HCT116 (cell line): Measurements from ENCODE around the gene SLC25A45. TPM values are rescaled to one million over a fixed set of nuclear protein-coding genes. Genes with fewer than 3 reads are reported as not detected.

Source experiments
- ATAC-seq: fragments of 200-7000 bp; cut with Tn5 transposase; 2 replicates; pipeline ENCODE4 v1.9.1; 2020; ENCODE audit warnings: mild to moderate bottlenecking, moderate library complexity
- BruUV-seq: library from RNA; stranded (reverse); fragments of 400-500 nt; replicated peaks from 2 replicates; lab custom pipeline; 2021; lab: Mats Ljungman, UMichigan
- CTCF ChIA-PET: fragments of 300-600 bp; sonication (Branson Sonifier 250); formaldehyde crosslinking; loops from one replicate; lab custom pipeline; 2021; ENCODE audit warnings: antibody characterized with exemption; lab: Charles Lee
- POLR2A ChIA-PET: fragments of 300-600, 350-600 bp; sonication (Branson Sonifier 250); formaldehyde crosslinking; loops from one replicate; lab custom pipeline; 2021; ENCODE audit warnings: antibody characterized with exemption; lab: Charles Lee
- RAD21 ChIA-PET, 2 experiments: fragments of 300-600 bp; sonication (Branson Sonifier 250); formaldehyde crosslinking; loops; one replicate each; lab custom pipeline; 2023; ENCODE audit warnings: low total read pairs in 2 of 2; ENCODE audit not compliant: uncharacterized antibody in 2 of 2, unreplicated experiment in 2 of 2, low non-redundant PET in 1 of 2; lab: Charles Lee
- DNase-seq: peaks from one replicate; pipeline ENCODE4 v3.0.0-alpha.2; 2010; ENCODE audit warnings: low read depth, low spot score
- H2AFZ ChIP-seq: fragments of 200-600 bp; shearing (Covaris generic), sonication (generic); 2 replicates; pipeline ENCODE4 v1.6.1; 2017; ENCODE audit warnings: low read depth, mixed run types, mixed read lengths, antibody characterized with exemption, low read length; ENCODE audit not compliant: poor library complexity, severe bottlenecking
- H3K27ac ChIP-seq: 2 replicates; pipeline ENCODE4 v1.5.1; 2012; ENCODE audit warnings: low read depth, low read length
- H3K27me3 ChIP-seq: fragments of 200-600 bp; sonication (generic); 2 replicates; pipeline ENCODE4 v1.6.1; 2016; ENCODE audit warnings: mixed run types, low read length, mixed read lengths; ENCODE audit not compliant: insufficient read depth
- H3K36me3 ChIP-seq, 2 experiments: fragments of 200-500 bp in 1 of 2; fragments of 200-600 bp in 1 of 2; sonication (Bioruptor generic) in 1 of 2; sonication (generic) in 1 of 2; 2 replicates each; pipeline versions ENCODE4 v1.5.1 to v1.6.1; 2014 to 2016; ENCODE audit warnings: low read length in 2 of 2, inconsistent platforms in 1 of 2, mixed read lengths in 1 of 2, mixed run types in 1 of 2; ENCODE audit not compliant: insufficient read depth in 2 of 2, control insufficient read depth in 1 of 2
- H3K4me1 ChIP-seq, 2 experiments: fragments of 200-600 bp in 1 of 2; sonication (generic) in 1 of 2; 2 replicates each; pipeline versions ENCODE4 v1.5.1 to v1.6.1; 2012 to 2017; ENCODE audit warnings: low read length in 2 of 2, inconsistent platforms in 1 of 2, mild to moderate bottlenecking in 1 of 2, mixed read lengths in 1 of 2, mixed run types in 1 of 2, moderate library complexity in 1 of 2; ENCODE audit not compliant: insufficient read depth in 2 of 2, control insufficient read depth in 1 of 2
- H3K4me2 ChIP-seq: fragments of 200-600 bp; sonication (generic); 2 replicates; pipeline ENCODE4 v1.6.1; 2017; ENCODE audit warnings: mixed run types, low read length, mixed read lengths
- H3K4me3 ChIP-seq, 2 experiments: fragments of 200-600 bp in 1 of 2; sonication (generic) in 1 of 2; replicated peaks in 1 of 2; 2 replicates each; pipeline ENCODE4 v1.5.1; 2011 to 2016; ENCODE audit warnings: low read length in 2 of 2, control low read depth in 1 of 2, low read depth in 1 of 2, mild to moderate bottlenecking in 1 of 2, mixed read lengths in 1 of 2, mixed run types in 1 of 2
- H3K79me2 ChIP-seq: fragments of 200-600 bp; sonication (generic); 2 replicates; pipeline ENCODE4 v1.6.1; 2017; ENCODE audit warnings: mild to moderate bottlenecking, mixed run types, low read length, moderate library complexity, mixed read lengths; ENCODE audit not compliant: insufficient read depth
- H3K9ac ChIP-seq: fragments of 200-600 bp; sonication (generic); 2 replicates; pipeline ENCODE4 v1.6.1; 2016; ENCODE audit warnings: low read length, mixed read lengths
- H3K9me2 ChIP-seq: fragments of 200-600 bp; sonication (generic), shearing (Covaris generic); 2 replicates; pipeline ENCODE4 v1.6.1; 2017; ENCODE audit warnings: mixed run types, mild to moderate bottlenecking, moderate library complexity; ENCODE audit not compliant: insufficient read depth
- H3K9me3 ChIP-seq, 2 experiments: fragments of 200-500 bp in 1 of 2; fragments of 200-600 bp in 1 of 2; sonication (Bioruptor generic) in 1 of 2; sonication (generic) in 1 of 2; 2 replicates each; pipeline ENCODE4 v1.6.1; 2014 to 2017; ENCODE audit warnings: low read length in 2 of 2, mixed read lengths in 2 of 2, inconsistent platforms in 1 of 2, low read depth in 1 of 2, mild to moderate bottlenecking in 1 of 2, mixed run types in 1 of 2, moderate library complexity in 1 of 2; ENCODE audit not compliant: control insufficient read depth in 1 of 2, insufficient read depth in 1 of 2
- H4K20me1 ChIP-seq: fragments of 200-600 bp; sonication (generic), shearing (Covaris generic); 2 replicates; pipeline ENCODE4 v1.6.1; 2017; ENCODE audit warnings: mixed run types, mild to moderate bottlenecking, moderate library complexity; ENCODE audit not compliant: insufficient read depth
- ELF1 ChIP-seq: IDR thresholded peaks from 2 replicates; pipeline ENCODE4 v1.6.1; 2012; ENCODE audit warnings: low read depth, borderline replicate concordance
- EZH2phosphoT487 ChIP-seq: fragments of 200-600 bp; IDR thresholded peaks from 2 replicates; pipeline ENCODE4 v1.6.1; 2018; ENCODE audit warnings: antibody characterized with exemption, borderline replicate concordance
- JUND ChIP-seq: IDR thresholded peaks from 2 replicates; pipeline ENCODE4 v1.6.1; 2012
- POLR2A ChIP-seq: IDR thresholded peaks from 2 replicates; pipeline ENCODE4 v1.7.0; 2011; ENCODE audit warnings: borderline replicate concordance; ENCODE audit not compliant: insufficient read depth, insufficient read length; ENCODE audit errors: extremely low read depth
- POLR2AphosphoS5 ChIP-seq: IDR thresholded peaks from 2 replicates; pipeline ENCODE4 v1.6.1; 2011; ENCODE audit warnings: mild to moderate bottlenecking, low read depth, low read length, moderate library complexity
- RAD21 ChIP-seq: IDR thresholded peaks from 2 replicates; pipeline ENCODE4 v1.6.1; 2012; ENCODE audit warnings: low read depth, mild to moderate bottlenecking
- SP1 ChIP-seq: IDR thresholded peaks from 2 replicates; pipeline ENCODE4 v1.6.1; 2012; ENCODE audit warnings: low read depth
- SRF ChIP-seq: IDR thresholded peaks from 2 replicates; pipeline ENCODE4 v1.6.1; 2012; ENCODE audit warnings: low read depth
- TCF7L2 ChIP-seq: IDR thresholded peaks from 2 replicates; pipeline ENCODE4 v1.7.0; 2011; ENCODE audit warnings: borderline replicate concordance, inconsistent platforms; ENCODE audit not compliant: insufficient read depth, insufficient read length; ENCODE audit errors: extremely low read depth
- ZFX ChIP-seq: fragments of 450-650 bp; IDR thresholded peaks from 2 replicates; pipeline ENCODE4 v1.6.1; 2017
- ZNF274 ChIP-seq: fragments of 200-500 bp; sonication (Bioruptor generic); IDR thresholded peaks from 2 replicates; pipeline ENCODE4 v1.6.1; 2014; ENCODE audit warnings: mild to moderate bottlenecking, low read depth, low read length, inconsistent platforms
- intact Hi-C: fragments of 100-400 bp; cut with micrococcal nuclease; formaldehyde crosslinking; loops from 2 replicates; pipeline ENCODE4 v1.10.0; 2022
- total RNA-seq: library from RNA; stranded (reverse); gene quantifications from one replicate; pipeline ENCODE4 v1.2.1, GENCODE V29; 2021; ENCODE audit not compliant: unreplicated experiment
- TF ChIP-seq, protein P1 (sequence below): IDR thresholded peaks from 2 replicates; pipeline ENCODE4 v1.6.1; 2012
- TF ChIP-seq, protein P2 (sequence below): IDR thresholded peaks from 2 replicates; pipeline ENCODE4 v1.6.1; 2012; ENCODE audit warnings: low read depth

Gene SLC25A45
- total RNA-seq, 1 experiment from 2014 or later: 3.9 TPM

DNA sequence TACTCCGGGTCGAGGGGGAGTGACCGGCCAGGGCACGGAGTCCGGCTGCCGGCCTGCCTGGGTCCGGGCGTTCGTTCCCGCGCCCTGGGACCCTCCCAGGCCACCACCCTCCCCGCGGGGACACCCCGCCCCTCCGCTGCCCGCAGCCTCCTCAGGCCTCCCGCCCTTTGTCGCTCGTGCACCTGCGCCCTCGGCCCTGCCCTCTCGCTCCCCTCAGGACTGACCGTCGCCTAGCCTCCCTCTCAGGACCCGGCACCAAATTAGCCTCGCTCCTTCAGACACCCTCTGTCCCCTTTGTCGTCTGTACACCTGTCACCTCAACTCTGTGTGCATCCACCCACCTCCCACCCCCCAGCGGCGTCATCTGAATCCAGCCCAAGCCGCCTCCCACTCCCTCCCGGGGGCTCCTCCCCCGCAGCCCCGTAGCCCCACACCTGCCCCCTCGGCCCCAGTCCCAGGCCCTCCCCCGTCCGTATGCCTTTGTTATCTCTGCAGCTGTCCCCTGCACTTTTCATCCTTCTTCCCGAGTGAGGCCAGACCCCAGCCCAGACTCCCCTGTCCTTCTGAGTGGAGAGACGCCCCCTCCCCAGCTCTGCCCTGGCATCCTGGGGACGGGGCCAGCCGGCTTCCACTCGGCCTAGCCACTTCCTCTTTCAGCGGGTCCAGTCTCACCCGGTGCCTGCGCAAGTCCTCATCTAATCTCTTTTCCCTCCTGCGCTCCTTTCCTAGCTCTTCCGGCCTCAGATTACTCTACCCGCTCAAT lies 27.3 kb downstream of the SLC25A45 start:
- CTCF ChIA-PET: no interaction called here
- no peak for TF ChIP-seq ZNF274
- 0 out of 2 replicates have a peak, but pooled peaks have one; percentile 5 for TF ChIP-seq ZFX
- TF ChIP-seq, all 23 proteins: peak for 1
- peak overlapping the region; percentile 44 to 60 for H3K4me3 ChIP-seq

DNA sequence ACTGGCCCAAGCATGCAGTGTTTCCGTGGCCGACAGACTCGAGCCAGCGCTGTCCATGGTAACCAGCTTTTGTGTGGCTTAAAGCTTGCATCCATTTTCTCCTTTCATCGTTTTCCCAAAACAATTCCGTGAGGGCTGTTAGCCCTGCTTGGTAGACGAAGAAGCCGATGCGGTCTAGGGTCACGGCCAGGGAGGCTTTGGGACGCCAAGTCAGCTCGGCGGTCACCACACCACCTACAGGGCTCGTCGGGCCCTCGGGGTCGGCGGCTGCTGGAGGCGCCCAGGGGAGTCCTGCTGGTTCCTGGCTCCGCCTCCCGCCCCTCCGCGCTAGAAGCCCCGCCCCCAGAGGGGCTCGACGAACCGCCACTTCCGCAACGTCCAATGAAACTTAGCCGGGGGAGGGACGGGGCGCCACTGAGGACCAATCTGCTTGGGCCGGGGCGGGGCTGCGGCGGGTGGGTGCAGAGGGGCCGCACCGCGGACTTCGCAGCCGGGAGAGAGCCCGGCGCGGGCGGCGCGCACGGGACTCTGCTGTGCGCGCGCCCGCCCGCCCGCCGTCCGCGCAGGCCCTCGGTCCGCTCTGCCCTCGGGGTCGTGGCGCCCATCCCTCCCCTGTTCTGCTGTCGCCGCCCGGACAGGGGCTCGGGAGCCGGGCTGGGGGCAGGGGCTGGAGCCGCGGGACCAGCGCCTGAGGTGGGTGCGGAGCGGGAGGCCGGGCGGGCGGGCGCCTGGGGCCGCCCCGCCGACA lies 28.0 kb downstream of the SLC25A45 start, which contains the start of gene TIGD3:
TSS of gene TIGD3 (plus strand) at position 487 of the 748 bp plus-strand sequence. CDS start 1,058 bp downstream, outside the sequence.
- peak within 1 kb of the TSS; percentile 87 for H3K4me2 ChIP-seq
- peak; percentile 96 for ATAC-seq
- intact Hi-C loops: no loop called here
- ChIA-PET CTCF (interaction anchor here (2.4 to 5.6 kb wide), 2 partner anchors 80 to 153 kb away, joined by 5 to 49 read pairs; no protein-coding TSS in a partner anchor), RAD21 (no interaction called here), POLR2A (interaction anchor here (0.7 to 0.8 kb wide), 2 partner anchors 25 to 152 kb away, joined by 3 read pairs; no protein-coding TSS in a partner anchor)
- no TSS peak for BruUV-seq
- no peaks in the 10 kb centered on the region for H4K20me1 ChIP-seq
- no peak within 1 kb of the TSS for H2AFZ ChIP-seq
- H3K4me1 ChIP-seq: peaks cover 3 to 20% of the 10 kb centered on the region in 2 experiments; a peak in 2 of 4 replicates
- H3K36me3 ChIP-seq: peaks cover 11 to 14% of the 10 kb centered on the region in 2 experiments
- peak; percentile 81 for DNase-seq
- H3K79me2 ChIP-seq: no peaks in the 10 kb centered on the region
- no peaks in the 10 kb centered on the region for H3K9me2 ChIP-seq
- H3K27me3 ChIP-seq: no peaks in the 10 kb centered on the region
- H3K27ac ChIP-seq: peak within 1 kb of the TSS; percentile 63
- peak within 1 kb of the TSS; percentile 60 for H3K9ac ChIP-seq
- H3K9me3 ChIP-seq: no peaks in the 10 kb centered on the region
- H3K4me3 ChIP-seq: peak within 1 kb of the TSS; percentile 44 to 60
- TF ChIP-seq JUND (no peak), SP1 (peak; percentile 80), POLR2AphosphoS5 (peak; percentile 93), SRF (no peak), TCF7L2 (no peak), RAD21 (no peak), ZFX (0 out of 2 replicates have a peak, but pooled peaks have one; percentile 45), ELF1 (no peak), EZH2phosphoT487 (no peak), POLR2A (peak; percentile 69)
- TF ChIP-seq, protein P1, sequence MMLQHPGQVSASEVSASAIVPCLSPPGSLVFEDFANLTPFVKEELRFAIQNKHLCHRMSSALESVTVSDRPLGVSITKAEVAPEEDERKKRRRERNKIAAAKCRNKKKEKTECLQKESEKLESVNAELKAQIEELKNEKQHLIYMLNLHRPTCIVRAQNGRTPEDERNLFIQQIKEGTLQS: no peak
- TF ChIP-seq, protein P2, sequence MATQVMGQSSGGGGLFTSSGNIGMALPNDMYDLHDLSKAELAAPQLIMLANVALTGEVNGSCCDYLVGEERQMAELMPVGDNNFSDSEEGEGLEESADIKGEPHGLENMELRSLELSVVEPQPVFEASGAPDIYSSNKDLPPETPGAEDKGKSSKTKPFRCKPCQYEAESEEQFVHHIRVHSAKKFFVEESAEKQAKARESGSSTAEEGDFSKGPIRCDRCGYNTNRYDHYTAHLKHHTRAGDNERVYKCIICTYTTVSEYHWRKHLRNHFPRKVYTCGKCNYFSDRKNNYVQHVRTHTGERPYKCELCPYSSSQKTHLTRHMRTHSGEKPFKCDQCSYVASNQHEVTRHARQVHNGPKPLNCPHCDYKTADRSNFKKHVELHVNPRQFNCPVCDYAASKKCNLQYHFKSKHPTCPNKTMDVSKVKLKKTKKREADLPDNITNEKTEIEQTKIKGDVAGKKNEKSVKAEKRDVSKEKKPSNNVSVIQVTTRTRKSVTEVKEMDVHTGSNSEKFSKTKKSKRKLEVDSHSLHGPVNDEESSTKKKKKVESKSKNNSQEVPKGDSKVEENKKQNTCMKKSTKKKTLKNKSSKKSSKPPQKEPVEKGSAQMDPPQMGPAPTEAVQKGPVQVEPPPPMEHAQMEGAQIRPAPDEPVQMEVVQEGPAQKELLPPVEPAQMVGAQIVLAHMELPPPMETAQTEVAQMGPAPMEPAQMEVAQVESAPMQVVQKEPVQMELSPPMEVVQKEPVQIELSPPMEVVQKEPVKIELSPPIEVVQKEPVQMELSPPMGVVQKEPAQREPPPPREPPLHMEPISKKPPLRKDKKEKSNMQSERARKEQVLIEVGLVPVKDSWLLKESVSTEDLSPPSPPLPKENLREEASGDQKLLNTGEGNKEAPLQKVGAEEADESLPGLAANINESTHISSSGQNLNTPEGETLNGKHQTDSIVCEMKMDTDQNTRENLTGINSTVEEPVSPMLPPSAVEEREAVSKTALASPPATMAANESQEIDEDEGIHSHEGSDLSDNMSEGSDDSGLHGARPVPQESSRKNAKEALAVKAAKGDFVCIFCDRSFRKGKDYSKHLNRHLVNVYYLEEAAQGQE: peak; percentile 57; the same call in 1 of the 2 replicates

More for the DNA sequence above, 27.3 kb downstream of the SLC25A45 start:
- intact Hi-C loops: no loop called here
- RAD21 ChIA-PET: no interaction called here
- BruUV-seq: no TSS peak
- ATAC-seq (peak; percentile 63), DNase-seq (no peak)
- H3K27ac ChIP-seq: peak overlapping the region; percentile 63; the same call in 1 of the 2 replicates
- no peak overlapping the region for H2AFZ ChIP-seq
- H3K9me2 ChIP-seq: no peaks in the 10 kb centered on the region
- H3K9ac ChIP-seq: peak overlapping the region; percentile 60
- no peaks in the 10 kb centered on the region for H4K20me1 ChIP-seq
- H3K27me3 ChIP-seq: no peaks in the 10 kb centered on the region
- peak overlapping the region; percentile 87 for H3K4me2 ChIP-seq
- POLR2A ChIA-PET: no interaction called here
- no peaks in the 10 kb centered on the region for H3K9me3 ChIP-seq
- H3K36me3 ChIP-seq: peaks cover 11 to 13% of the 10 kb centered on the region in 2 experiments
- peaks cover 3 to 20% of the 10 kb centered on the region in 2 experiments; a peak in 2 of 4 replicates for H3K4me1 ChIP-seq
- H3K79me2 ChIP-seq: no peaks in the 10 kb centered on the region
